GM23338 (cell line): ENCODE data around the gene PDE7B. TPM values are rescaled to one million over a fixed set of nuclear protein-coding genes. Genes with fewer than 3 reads are reported as not detected.

Source experiments
- ATAC-seq: fragments of 200-7000 bp; cut with Tn5 transposase; 3 replicates; pipeline ENCODE4 v1.9.1; 2020
- DNase-seq: peaks from one replicate; pipeline ENCODE4 v3.0.0-alpha.2; 2015; ENCODE audit warnings: low spot score
- H2AFZ ChIP-seq: fragments of 200-600 bp; sonication (generic); 2 replicates; pipeline ENCODE4 v1.8.0; 2016; ENCODE audit warnings: antibody characterized with exemption, mild to moderate bottlenecking, moderate library complexity
- H3F3A ChIP-seq: fragments of 200-600 bp; sonication (generic); replicated peaks from 2 replicates; pipeline ENCODE4 v1.8.0; 2017; ENCODE audit warnings: antibody characterized with exemption, mixed run types, low read depth
- H3K27ac ChIP-seq: fragments of 200-600 bp; sonication (generic); 2 replicates; pipeline ENCODE4 v1.6.1; 2016; ENCODE audit warnings: low read depth
- H3K27me3 ChIP-seq: fragments of 200-600 bp; sonication (generic); 2 replicates; pipeline ENCODE4 v1.8.0; 2016; ENCODE audit warnings: mild to moderate bottlenecking, mixed run types, moderate library complexity; ENCODE audit not compliant: insufficient read depth
- H3K36me3 ChIP-seq: fragments of 200-600 bp; sonication (generic); 2 replicates; pipeline ENCODE4 v1.8.0; 2016; ENCODE audit warnings: mild to moderate bottlenecking; ENCODE audit not compliant: insufficient read depth
- H3K4me1 ChIP-seq: fragments of 200-600 bp; sonication (generic); 2 replicates; pipeline ENCODE4 v1.8.0; 2016; ENCODE audit warnings: mild to moderate bottlenecking, moderate library complexity; ENCODE audit not compliant: insufficient read depth
- H3K4me2 ChIP-seq: fragments of 200-600 bp; sonication (generic); 2 replicates; pipeline ENCODE4 v1.7.1; 2017; ENCODE audit warnings: mixed run types
- H3K4me3 ChIP-seq: fragments of 200-600 bp; sonication (generic); 2 replicates; pipeline ENCODE4 v1.6.1; 2016; ENCODE audit warnings: mixed run types
- H3K79me2 ChIP-seq: fragments of 200-600 bp; sonication (generic); replicated peaks from 2 replicates; pipeline ENCODE4 v1.8.0; 2017; ENCODE audit warnings: mild to moderate bottlenecking; ENCODE audit not compliant: insufficient read depth
- H3K9me2 ChIP-seq: fragments of 200-600 bp; sonication (generic); 2 replicates; pipeline ENCODE4 v1.8.0; 2017; ENCODE audit not compliant: insufficient read depth
- H4K20me1 ChIP-seq: fragments of 200-600 bp; sonication (generic); replicated peaks from 2 replicates; pipeline ENCODE4 v1.8.0; 2017; ENCODE audit warnings: mild to moderate bottlenecking; ENCODE audit not compliant: insufficient read depth
- H3K27ac Mint-ChIP-seq: 2 replicates; pipeline ENCODE4 v1.8.0; 2020; ENCODE audit warnings: inconsistent platforms, mild to moderate bottlenecking, moderate library complexity, mixed read lengths
- H3K27me3 Mint-ChIP-seq: 3 replicates; pipeline ENCODE4 v1.8.0; 2022; ENCODE audit warnings: low read depth, mild to moderate bottlenecking, moderate library complexity, mixed read lengths, inconsistent platforms; ENCODE audit not compliant: insufficient read depth, poor library complexity
- H3K36me3 Mint-ChIP-seq: 3 replicates; pipeline ENCODE4 v1.8.0; 2021; ENCODE audit warnings: low read depth, mild to moderate bottlenecking, inconsistent platforms, moderate library complexity, mixed read lengths
- H3K4me1 Mint-ChIP-seq: 3 replicates; pipeline ENCODE4 v1.8.0; 2020; ENCODE audit warnings: mild to moderate bottlenecking, inconsistent platforms, mixed read lengths
- H3K4me3 Mint-ChIP-seq: 3 replicates; pipeline ENCODE4 v1.8.0; 2021; ENCODE audit warnings: moderate library complexity, mild to moderate bottlenecking, inconsistent platforms, mixed read lengths
- H3K9me3 Mint-ChIP-seq: 3 replicates; pipeline ENCODE4 v1.8.0; 2020; ENCODE audit warnings: moderate library complexity, mild to moderate bottlenecking, inconsistent platforms, mixed read lengths
- CREB1 ChIP-seq: fragments of 250-450 bp; sonication (Bioruptor Pico); IDR thresholded peaks from 2 replicates; pipeline ENCODE4 v1.5.0; 2020; ENCODE audit warnings: low read depth, mild to moderate bottlenecking, moderate library complexity
- EZH2 ChIP-seq: fragments of 200-600 bp; sonication (generic); IDR thresholded peaks from one replicate; pipeline ENCODE4 v1.8.0; 2017; ENCODE audit warnings: antibody characterized with exemption, mild to moderate bottlenecking, low read depth; ENCODE audit not compliant: unreplicated experiment
- EZH2phosphoT487 ChIP-seq: fragments of 200-600 bp; sonication (generic); IDR thresholded peaks from one replicate; pipeline ENCODE4 v1.8.1; 2018; ENCODE audit warnings: antibody characterized with exemption; ENCODE audit not compliant: unreplicated experiment
- POLR2AphosphoS5 ChIP-seq: IDR thresholded peaks from 2 replicates; pipeline ENCODE4 v1.6.1; 2016; ENCODE audit warnings: antibody characterized with exemption, low read depth
- STAT1 ChIP-seq: IDR thresholded peaks from one replicate; pipeline ENCODE4 v1.6.1; 2016; ENCODE audit warnings: antibody characterized with exemption; ENCODE audit not compliant: unreplicated experiment
- ZNF114 ChIP-seq: fragments of 250-450 bp; sonication (Bioruptor Pico); IDR thresholded peaks from 2 replicates; pipeline ENCODE4 v1.5.0; 2020; ENCODE audit warnings: mild to moderate bottlenecking, moderate library complexity
- ZNF331 ChIP-seq: fragments of 250-450 bp; sonication (Bioruptor Pico); IDR thresholded peaks from 2 replicates; pipeline ENCODE4 v1.5.0; 2020; ENCODE audit warnings: low read depth, mild to moderate bottlenecking, moderate library complexity
- polyA plus RNA-seq: library from polyadenylated mRNA; unstranded; fragments of >200 nt; fragmentation: Nextera tagmentation; extraction: Ambion mirVana; gene quantifications from 2 replicates; pipeline ENCODE4 v1.2.1, GENCODE V29; 2016
- total RNA-seq: library from RNA; depleted of rRNA; stranded (reverse); fragments of >200 nt; shearing (Covaris generic); gene quantifications from 2 replicates; pipeline ENCODE4 v1.2.3, GENCODE V29; 2014
- TF ChIP-seq, protein P1 (sequence below): IDR thresholded peaks from 2 replicates; pipeline ENCODE4 v1.6.1; 2016; ENCODE audit warnings: antibody characterized with exemption
- TF ChIP-seq, protein P2 (sequence below): IDR thresholded peaks from one replicate; pipeline ENCODE4 v1.6.1; 2018; ENCODE audit warnings: antibody characterized with exemption; ENCODE audit not compliant: unreplicated experiment

Gene PDE7B
- total and polyA plus RNA-seq, 2 experiments from 2014 or later = 0.07 TPM; not detected in 1

DNA sequence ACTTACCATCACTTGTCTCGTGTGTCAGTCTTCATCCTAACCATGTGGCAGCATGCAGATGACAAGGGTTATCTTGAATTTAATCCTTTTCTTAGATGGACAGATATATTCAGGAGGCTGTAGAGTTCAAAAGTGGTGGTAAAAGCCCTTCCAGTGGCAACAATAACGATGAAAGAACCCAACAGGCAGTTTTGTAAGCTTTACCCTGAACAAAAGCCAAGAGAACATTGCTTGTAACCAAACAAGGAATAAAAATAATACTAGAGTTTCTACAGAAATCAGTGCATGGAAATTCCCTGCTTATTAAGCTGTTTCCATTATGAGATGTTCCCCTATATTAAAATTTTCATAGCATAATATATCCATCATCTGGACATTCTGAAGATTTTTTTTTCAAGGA, 69.7 kb downstream of the PDE7B start:
- H3K4me3 ChIP-seq = no peak overlapping the region
- DNase-seq (no peak), ATAC-seq (no peak)
- peaks cover 2% of the 10 kb centered on the region; the same call in 1 of the 2 replicates for H3K9me2 ChIP-seq
- H3K4me1 Mint-ChIP-seq = peaks cover 31% of the 10 kb centered on the region
- no peaks in the 10 kb centered on the region for H4K20me1 ChIP-seq
- peaks cover under 1% of the 10 kb centered on the region; the same call in 1 of the 3 replicates for H3K9me3 Mint-ChIP-seq
- H3K4me2 ChIP-seq = no peak overlapping the region
- H3K27me3 Mint-ChIP-seq = no peaks in the 10 kb centered on the region
- no peaks in the 10 kb centered on the region for H3K79me2 ChIP-seq
- peak overlapping the region; percentile 47; the same call in 1 of the 2 replicates for H3K27ac Mint-ChIP-seq
- H3K4me1 ChIP-seq = peaks cover 9% of the 10 kb centered on the region
- no peak overlapping the region for H3K4me3 Mint-ChIP-seq
- TF ChIP-seq, protein P1, sequence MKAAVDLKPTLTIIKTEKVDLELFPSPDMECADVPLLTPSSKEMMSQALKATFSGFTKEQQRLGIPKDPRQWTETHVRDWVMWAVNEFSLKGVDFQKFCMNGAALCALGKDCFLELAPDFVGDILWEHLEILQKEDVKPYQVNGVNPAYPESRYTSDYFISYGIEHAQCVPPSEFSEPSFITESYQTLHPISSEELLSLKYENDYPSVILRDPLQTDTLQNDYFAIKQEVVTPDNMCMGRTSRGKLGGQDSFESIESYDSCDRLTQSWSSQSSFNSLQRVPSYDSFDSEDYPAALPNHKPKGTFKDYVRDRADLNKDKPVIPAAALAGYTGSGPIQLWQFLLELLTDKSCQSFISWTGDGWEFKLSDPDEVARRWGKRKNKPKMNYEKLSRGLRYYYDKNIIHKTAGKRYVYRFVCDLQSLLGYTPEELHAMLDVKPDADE = no peak
- TF ChIP-seq POLR2AphosphoS5 = no peak
- no peak for TF ChIP-seq CREB1 (CRISPR knock-in tag)
- no peak for TF ChIP-seq ZNF331 (CRISPR knock-in tag)
- no peak overlapping the region for H2AFZ ChIP-seq
- no peak overlapping the region for H3K27ac ChIP-seq
- H3F3A ChIP-seq = no peaks in the 10 kb centered on the region
- H3K36me3 Mint-ChIP-seq = peaks cover under 1% of the 10 kb centered on the region; the same call in 1 of the 3 replicates
- no peaks in the 10 kb centered on the region for H3K36me3 ChIP-seq
- H3K27me3 ChIP-seq = no peaks in the 10 kb centered on the region

DNA sequence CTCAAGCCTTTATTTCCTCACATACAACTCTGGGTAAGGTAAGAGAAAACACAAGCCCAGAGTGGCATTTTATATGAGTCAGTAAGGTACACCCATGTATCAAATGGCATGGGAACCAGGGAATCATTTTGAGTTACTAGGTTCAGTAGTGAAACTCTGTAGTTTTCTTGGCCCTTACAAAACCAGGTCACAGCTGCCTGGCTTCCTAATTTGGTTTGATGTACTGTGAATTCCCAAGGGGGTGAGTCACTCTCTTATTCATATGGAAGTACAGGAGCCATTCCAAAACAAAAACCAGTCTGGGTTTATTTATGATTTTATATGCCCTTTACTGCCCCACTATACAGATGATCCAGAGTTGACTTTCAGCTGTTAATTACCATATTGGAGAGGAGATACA, 70.7 kb downstream of the PDE7B start:
- no peak overlapping the region; the same call in 1 of the 2 replicates for H2AFZ ChIP-seq
- no peaks in the 10 kb centered on the region for H4K20me1 ChIP-seq
- DNase-seq (peak; percentile 78), ATAC-seq (peak; percentile 92)
- H3K9me3 Mint-ChIP-seq = peaks cover 6% of the 10 kb centered on the region; the same call in 2 of the 3 replicates
- H3K27me3 ChIP-seq = no peaks in the 10 kb centered on the region
- H3F3A ChIP-seq = no peaks in the 10 kb centered on the region
- H3K9me2 ChIP-seq = peaks cover 2% of the 10 kb centered on the region; the same call in 1 of the 2 replicates
- peak overlapping the region; percentile 78 for H3K27ac ChIP-seq
- H3K27ac Mint-ChIP-seq = peak overlapping the region; percentile 94
- no peaks in the 10 kb centered on the region for H3K27me3 Mint-ChIP-seq
- peak overlapping the region; percentile 25; the same call in 1 of the 3 replicates for H3K4me3 Mint-ChIP-seq
- H3K4me1 ChIP-seq = peaks cover 9% of the 10 kb centered on the region
- H3K36me3 Mint-ChIP-seq = peaks cover 7% of the 10 kb centered on the region; the same call in 2 of the 3 replicates
- H3K4me1 Mint-ChIP-seq = peaks cover 31% of the 10 kb centered on the region
- no peaks in the 10 kb centered on the region for H3K79me2 ChIP-seq
- TF ChIP-seq EZH2 (no peak), ZNF114 (no peak), ZNF331 (CRISPR knock-in tag) (no peak), STAT1 (no peak), POLR2AphosphoS5 (no peak), EZH2phosphoT487 (no peak), CREB1 (CRISPR knock-in tag) (no peak)
- TF ChIP-seq, protein P2, sequence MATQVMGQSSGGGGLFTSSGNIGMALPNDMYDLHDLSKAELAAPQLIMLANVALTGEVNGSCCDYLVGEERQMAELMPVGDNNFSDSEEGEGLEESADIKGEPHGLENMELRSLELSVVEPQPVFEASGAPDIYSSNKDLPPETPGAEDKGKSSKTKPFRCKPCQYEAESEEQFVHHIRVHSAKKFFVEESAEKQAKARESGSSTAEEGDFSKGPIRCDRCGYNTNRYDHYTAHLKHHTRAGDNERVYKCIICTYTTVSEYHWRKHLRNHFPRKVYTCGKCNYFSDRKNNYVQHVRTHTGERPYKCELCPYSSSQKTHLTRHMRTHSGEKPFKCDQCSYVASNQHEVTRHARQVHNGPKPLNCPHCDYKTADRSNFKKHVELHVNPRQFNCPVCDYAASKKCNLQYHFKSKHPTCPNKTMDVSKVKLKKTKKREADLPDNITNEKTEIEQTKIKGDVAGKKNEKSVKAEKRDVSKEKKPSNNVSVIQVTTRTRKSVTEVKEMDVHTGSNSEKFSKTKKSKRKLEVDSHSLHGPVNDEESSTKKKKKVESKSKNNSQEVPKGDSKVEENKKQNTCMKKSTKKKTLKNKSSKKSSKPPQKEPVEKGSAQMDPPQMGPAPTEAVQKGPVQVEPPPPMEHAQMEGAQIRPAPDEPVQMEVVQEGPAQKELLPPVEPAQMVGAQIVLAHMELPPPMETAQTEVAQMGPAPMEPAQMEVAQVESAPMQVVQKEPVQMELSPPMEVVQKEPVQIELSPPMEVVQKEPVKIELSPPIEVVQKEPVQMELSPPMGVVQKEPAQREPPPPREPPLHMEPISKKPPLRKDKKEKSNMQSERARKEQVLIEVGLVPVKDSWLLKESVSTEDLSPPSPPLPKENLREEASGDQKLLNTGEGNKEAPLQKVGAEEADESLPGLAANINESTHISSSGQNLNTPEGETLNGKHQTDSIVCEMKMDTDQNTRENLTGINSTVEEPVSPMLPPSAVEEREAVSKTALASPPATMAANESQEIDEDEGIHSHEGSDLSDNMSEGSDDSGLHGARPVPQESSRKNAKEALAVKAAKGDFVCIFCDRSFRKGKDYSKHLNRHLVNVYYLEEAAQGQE = no peak
- H3K36me3 ChIP-seq = no peaks in the 10 kb centered on the region
- H3K4me2 ChIP-seq = peak overlapping the region; percentile 40; the same call in 1 of the 2 replicates
- H3K4me3 ChIP-seq = no peak overlapping the region
